GM19463 (cell line): ENCODE data around the gene BCL6B.

Experiments
- ATAC-seq: cut with Tn5 transposase; IDR thresholded peaks from one replicate; pipeline ENCODE4 v1.9.1; 2021; ENCODE audit warnings: mild to moderate bottlenecking, moderate library complexity; ENCODE audit not compliant: unreplicated experiment

The BCL6B gene

GRCh38 chr17:7056386-7056785 is 33.5 kb downstream of the BCL6B start:
- no peak for ATAC-seq

- ATAC-seq = no peak
Observed at GRCh38 chr17:7058831-7059447, 36.1 kb downstream of the BCL6B start.

DNA sequence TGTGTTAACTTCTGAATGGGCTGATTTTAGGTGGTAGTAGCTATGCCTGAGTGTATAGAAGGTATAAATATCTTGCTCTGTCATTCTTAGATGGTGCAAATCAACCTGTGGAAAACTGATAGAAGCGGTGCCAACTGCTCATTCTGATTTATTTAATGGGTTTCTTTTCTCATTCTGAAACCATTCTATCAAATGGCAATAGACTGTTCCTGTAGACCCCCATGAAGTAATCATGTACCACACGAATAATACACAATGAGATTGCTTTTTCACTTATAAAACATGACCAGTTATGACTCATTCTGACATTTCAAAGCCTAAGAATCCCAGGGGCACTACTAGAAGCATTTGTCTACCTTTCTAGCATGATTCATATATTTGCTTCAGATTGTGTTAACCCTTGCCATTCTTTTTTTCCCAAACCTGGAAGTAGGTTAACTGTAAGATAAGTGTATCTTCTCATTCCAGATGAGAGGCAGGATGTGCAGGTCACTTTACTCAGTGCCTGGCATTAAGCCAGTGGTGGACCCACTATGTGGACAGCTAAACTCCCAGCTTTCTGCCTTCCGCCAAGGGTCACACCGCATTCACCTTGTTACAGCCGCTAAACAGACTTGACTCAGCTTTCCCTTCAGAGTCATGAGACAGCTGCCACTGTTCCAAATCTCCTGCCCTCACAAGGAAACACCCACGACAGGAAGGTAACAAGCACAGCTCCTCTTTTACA is 37.5 kb downstream of the BCL6B start:
- no peak for ATAC-seq

- no peak for ATAC-seq
Observed at GRCh38 chr17:7063518-7064094, 40.8 kb downstream of the BCL6B start.

- no peak for ATAC-seq
Observed at GRCh38 chr17:7064261-7064660, 41.4 kb downstream of the BCL6B start.

- ATAC-seq = no peak
Observed at GRCh38 chr17:7067198-7067597, 44.3 kb downstream of the BCL6B start.

- ATAC-seq = no peak
Observed at GRCh38 chr17:7068268-7068667, 45.4 kb downstream of the BCL6B start.

- no peak for ATAC-seq
Observed at GRCh38 chr17:7070712-7071111, 47.9 kb downstream of the BCL6B start.

DNA sequence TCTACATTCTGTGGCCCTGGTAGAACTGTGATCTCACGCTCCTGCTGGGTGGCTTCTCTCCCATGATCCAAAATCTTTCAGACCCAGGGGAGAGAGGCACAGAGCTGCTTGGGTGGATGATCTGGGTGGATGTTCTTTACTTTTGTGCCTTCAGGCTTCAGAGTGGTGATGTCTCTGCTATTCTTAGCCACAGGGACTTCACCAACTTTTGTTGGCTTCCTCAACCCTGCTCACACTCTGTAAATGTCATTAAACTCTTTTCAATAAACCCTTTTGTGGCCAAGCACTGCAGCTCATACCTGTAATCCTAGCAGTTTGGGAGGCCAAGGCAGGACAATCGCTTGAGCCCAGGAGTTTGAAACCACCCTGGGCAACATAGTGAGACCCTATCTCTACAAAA is 49.6 kb downstream of the BCL6B start:
- ATAC-seq = no peak

DNA sequence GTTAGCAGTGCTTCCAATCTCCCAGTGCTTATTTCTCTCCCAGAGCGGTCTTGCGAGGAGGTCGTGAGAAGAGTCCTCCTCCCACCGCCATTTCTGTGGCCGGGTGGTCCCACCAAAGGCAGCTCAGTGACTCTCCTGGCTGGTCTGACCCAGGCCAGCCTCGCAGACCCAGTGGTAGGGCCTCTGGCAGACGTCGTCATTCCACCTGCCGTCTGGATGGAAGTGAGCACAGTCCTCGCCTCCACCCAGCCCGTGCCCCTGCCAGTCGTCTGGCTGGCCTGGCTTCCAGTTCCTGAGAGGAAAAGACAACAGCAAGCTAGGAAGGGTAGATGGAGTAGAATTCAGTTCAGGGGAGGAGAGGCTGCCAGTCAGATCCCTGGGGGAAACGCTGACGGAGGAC is 52.1 kb downstream of the BCL6B start:
- no peak for ATAC-seq

GRCh38 chr17:7077911-7078546 is 55.2 kb downstream of the BCL6B start:
- ATAC-seq = no peak

DNA sequence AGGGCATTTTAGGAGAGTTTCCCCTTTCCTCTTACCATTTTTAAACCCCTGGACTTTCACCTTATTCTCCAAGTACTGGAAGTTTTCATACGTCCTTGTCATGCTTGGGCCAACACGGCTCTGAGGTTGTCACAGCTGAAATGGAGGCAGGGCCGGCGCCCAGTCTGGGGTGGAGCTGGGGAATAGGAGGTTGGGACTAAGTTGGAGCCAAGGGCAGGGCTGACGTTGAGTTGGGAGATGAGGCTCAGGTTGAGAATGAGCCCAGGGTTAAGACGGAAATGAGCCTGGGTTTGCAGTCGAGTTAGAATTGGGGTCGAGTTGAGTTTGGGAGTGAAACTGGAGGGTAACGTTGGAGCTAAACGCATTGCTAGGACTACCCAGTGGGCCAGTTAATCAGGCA is 55.9 kb downstream of the BCL6B start:
- no peak for ATAC-seq
